Upper lobe of left lung (tissue), 4 donors: ENCODE measurements around the gene LRRC14B.

Experiments
- EP300 ChIP-seq, 4 donors: sonication (generic); formaldehyde crosslinking; IDR thresholded peaks; one replicate each; pipeline ENCODE4 v1.5.1; 2017; ENCODE audit warnings: antibody characterized with exemption in 4 of 4, control low read depth in 2 of 4
- POLR2A ChIP-seq, 4 donors: fragments of 450-650 bp; IDR thresholded peaks; one replicate each; pipeline ENCODE4 v1.5.1; 2016 to 2017; ENCODE audit warnings: antibody characterized with exemption in 4 of 4, mild to moderate bottlenecking in 2 of 4
- POLR2AphosphoS5 ChIP-seq, 2 donors: sonication (generic); formaldehyde crosslinking; IDR thresholded peaks; one replicate each; pipeline ENCODE4 v1.5.1; 2017; ENCODE audit warnings: antibody characterized with exemption in 2 of 2
- TF ChIP-seq, protein P1 (sequence below), 6 experiments: fragments of 450-650 bp in 4 of 6; fragments of 200-600 bp in 2 of 6; sonication (generic) in 2 of 6; IDR thresholded peaks; one replicate each; pipeline ENCODE4 v1.5.1; 2016 to 2019; ENCODE audit warnings: antibody characterized with exemption in 6 of 6

GRCh38 chr5:201672-202071 is 10.4 kb downstream of the LRRC14B start:
- TF ChIP-seq POLR2A (IDR thresholded peaks at IDR 0.05) (no peak), POLR2AphosphoS5 (IDR thresholded peaks at IDR 0.05) (no peak), EP300 (IDR thresholded peaks at IDR 0.05) (no peak)
- TF ChIP-seq, protein P1, sequence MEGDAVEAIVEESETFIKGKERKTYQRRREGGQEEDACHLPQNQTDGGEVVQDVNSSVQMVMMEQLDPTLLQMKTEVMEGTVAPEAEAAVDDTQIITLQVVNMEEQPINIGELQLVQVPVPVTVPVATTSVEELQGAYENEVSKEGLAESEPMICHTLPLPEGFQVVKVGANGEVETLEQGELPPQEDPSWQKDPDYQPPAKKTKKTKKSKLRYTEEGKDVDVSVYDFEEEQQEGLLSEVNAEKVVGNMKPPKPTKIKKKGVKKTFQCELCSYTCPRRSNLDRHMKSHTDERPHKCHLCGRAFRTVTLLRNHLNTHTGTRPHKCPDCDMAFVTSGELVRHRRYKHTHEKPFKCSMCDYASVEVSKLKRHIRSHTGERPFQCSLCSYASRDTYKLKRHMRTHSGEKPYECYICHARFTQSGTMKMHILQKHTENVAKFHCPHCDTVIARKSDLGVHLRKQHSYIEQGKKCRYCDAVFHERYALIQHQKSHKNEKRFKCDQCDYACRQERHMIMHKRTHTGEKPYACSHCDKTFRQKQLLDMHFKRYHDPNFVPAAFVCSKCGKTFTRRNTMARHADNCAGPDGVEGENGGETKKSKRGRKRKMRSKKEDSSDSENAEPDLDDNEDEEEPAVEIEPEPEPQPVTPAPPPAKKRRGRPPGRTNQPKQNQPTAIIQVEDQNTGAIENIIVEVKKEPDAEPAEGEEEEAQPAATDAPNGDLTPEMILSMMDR (IDR thresholded peaks at IDR 0.05), result no peak
